GM12878 (cell line): ENCODE measurements around the gene FOLH1. TPM values are rescaled to one million over a fixed set of nuclear protein-coding genes. Genes with fewer than 3 reads are reported as not detected.
"Not testable (repeated sequence)": the region's sequence is repeated elsewhere in the genome, so short reads cannot be mapped to it uniquely, and the experiment has no call there.

ENCODE experiments used
- ATAC-seq: fragments of 200-7000 bp; cut with Tn5 transposase; 3 replicates; pipeline ENCODE4 v1.9.1; 2020; ENCODE audit warnings: mild to moderate bottlenecking, moderate library complexity
- BruUV-seq: library from RNA; stranded (reverse); fragments of 400-500 nt; replicated peaks from 2 replicates; lab custom pipeline; 2021; lab: Mats Ljungman, UMichigan
- CTCF ChIA-PET: fragments of 300-600 bp; sonication (Branson Sonifier 250); formaldehyde crosslinking; extraction: SDS; loops from one replicate; lab custom pipeline; 2021; ENCODE audit warnings: inconsistent platforms; lab: Yijun Ruan, JAX
- POLR2A ChIA-PET: fragments of 350-600 bp; formaldehyde crosslinking; extraction: SDS; loops from one replicate; lab custom pipeline; 2021; ENCODE audit warnings: inconsistent platforms; lab: Charles Lee
- RAD21 ChIA-PET: fragments of 300-600 bp; sonication (Branson Sonifier 250); formaldehyde crosslinking; loops from one replicate; lab custom pipeline; 2023; ENCODE audit warnings: antibody characterized with exemption; ENCODE audit not compliant: unreplicated experiment; lab: Charles Lee
- SMC1A ChIA-PET: fragments of 300-600 bp; sonication (Branson Sonifier 250); formaldehyde crosslinking; loops from one replicate; lab custom pipeline; 2023; ENCODE audit not compliant: unreplicated experiment, uncharacterized antibody; lab: Charles Lee
- DNase-seq: peaks from one replicate; pipeline ENCODE4 v3.0.0-alpha.2; 2011; ENCODE audit warnings: low read depth, low spot score
- FAIRE-seq: peaks from 3 replicates; lab custom pipeline; 2011; peaks lifted over from hg19 to GRCh38; lab: Jason Lieb, UNC
- H2AFZ ChIP-seq: 2 replicates; pipeline ENCODE4 v1.6.0; 2011; ENCODE audit warnings: low read depth, low read length, control low read depth; ENCODE audit not compliant: control insufficient read depth
- H3K27ac ChIP-seq: 2 replicates; pipeline ENCODE4 v1.5.1; 2011; ENCODE audit warnings: control low read depth; ENCODE audit not compliant: control insufficient read depth, insufficient read depth
- H3K27me3 ChIP-seq, 2 experiments: replicated peaks in 1 of 2; 2 replicates each; pipeline versions ENCODE4 v1.6.0 to v1.6.1; 2011; ENCODE audit warnings: low read length in 1 of 2; ENCODE audit not compliant: control insufficient read depth in 2 of 2, insufficient read depth in 2 of 2
- H3K36me3 ChIP-seq, 2 experiments: 2 replicates each; pipeline ENCODE4 v1.5.1; 2011; ENCODE audit warnings: low read length in 1 of 2; ENCODE audit not compliant: control insufficient read depth in 2 of 2, insufficient read depth in 2 of 2
- H3K4me1 ChIP-seq: 2 replicates; pipeline ENCODE4 v1.6.1; 2011; ENCODE audit warnings: mild to moderate bottlenecking, low read length, moderate library complexity, mixed read lengths; ENCODE audit not compliant: control insufficient read depth, insufficient read depth
- H3K4me2 ChIP-seq: 2 replicates; pipeline ENCODE4 v1.6.0; 2011; ENCODE audit warnings: control low read depth; ENCODE audit not compliant: control insufficient read depth, insufficient read depth
- H3K4me3 ChIP-seq: fragments of 200-600 bp; sonication (generic); 2 replicates; pipeline ENCODE4 v1.5.1; 2016
- H3K79me2 ChIP-seq: 2 replicates; pipeline ENCODE4 v1.6.0; 2011; ENCODE audit warnings: low read length; ENCODE audit not compliant: control insufficient read depth, insufficient read depth
- H3K9ac ChIP-seq: 2 replicates; pipeline ENCODE4 v1.8.0; 2011; ENCODE audit warnings: low read length, control low read depth, mixed read lengths; ENCODE audit not compliant: control insufficient read depth, insufficient read depth
- H3K9me3 ChIP-seq: replicated peaks from 3 replicates; pipeline ENCODE4 v1.5.1; 2011; ENCODE audit warnings: mild to moderate bottlenecking, low read length; ENCODE audit not compliant: control insufficient read depth, insufficient read depth
- H4K20me1 ChIP-seq: 2 replicates; pipeline ENCODE4 v1.6.0; 2011; ENCODE audit not compliant: control insufficient read depth, insufficient read depth
- SMC3 ChIP-seq: IDR thresholded peaks from 2 replicates; pipeline ENCODE4 v1.6.1; 2011; ENCODE audit warnings: low read length, improper control_type of control experiment, borderline replicate concordance
- ZBTB4 ChIP-seq: fragments of 450-650 bp; formaldehyde crosslinking; IDR thresholded peaks from 2 replicates; pipeline ENCODE4 v1.4.0; 2022; ENCODE audit warnings: mild to moderate bottlenecking, moderate library complexity
- WGBS: methylation state at CpG from one replicate; pipeline ENCODE4 v1.1.6; 2016; ENCODE audit warnings: low lambda C conversion rate; ENCODE audit not compliant: insufficient replicate concordance, insufficient coverage; ENCODE audit errors: missing lambda C conversion rate; 5-methylcytosine and 5-hydroxymethylcytosine counted together
- in situ Hi-C: fragments of 300-500 bp; cut with MboI; formaldehyde crosslinking; loops from 9 replicates; pipeline ENCODE4 v1.14.3; 2018; ENCODE audit warnings: mixed read lengths
- intact Hi-C: fragments of 100-400 bp; cut with micrococcal nuclease; formaldehyde crosslinking; loops from one replicate; pipeline ENCODE4 v1.14.2; 2022; ENCODE audit not compliant: unreplicated experiment
- polyA plus RNA-seq, 11 experiments: library from polyadenylated mRNA; depleted of rRNA in 4 of 11; unstranded in 6 of 11; stranded (reverse) in 5 of 11; fragments of >200 nt; fragmentation: Nextera tagmentation in 4 of 11; fragmentation: Illumina TruSeq in 1 of 11; extraction: Ambion mirVana in 4 of 11; extraction: Trizol in 1 of 11; gene quantifications; 1 replicate in 1 of 11; 2 replicates in 10 of 11; pipeline versions ENCODE4 v1.2.1 to v1.2.3, GENCODE V29; 2011 to 2016; ENCODE audit warnings: inconsistent platforms in 2 of 11, missing spikeins in 2 of 11, low read depth in 1 of 11
- total RNA-seq, 4 experiments: library from RNA; depleted of rRNA in 3 of 4; stranded (reverse); fragments of >200 nt in 3 of 4; fragmentation: Illumina TruSeq in 1 of 4; extraction: Trizol in 1 of 4; gene quantifications; 2 replicates each; pipeline versions ENCODE4 v1.2.1 to v1.2.3, GENCODE V29; 2013 to 2021

The FOLH1 gene
- total and polyA plus RNA-seq, 10 of the 15 experiments (the other 5 are each of a cell fraction or from before 2014, with no cell fraction given), result not detected

GRCh38 chr11:49221112-49221511, 12.7 kb upstream of the FOLH1 start (continued):
- TF ChIP-seq ZBTB4, result no peak

- Histone ChIP-seq H3K9me3 (no peaks in the 10 kb centered on the region), H3K9ac (no peak overlapping the region), H3K4me2 (no peak overlapping the region), H4K20me1 (no peaks in the 10 kb centered on the region), H3K36me3 (no peaks in the 10 kb centered on the region), H3K4me1 (no peaks in the 10 kb centered on the region), H3K27me3 (no peaks in the 10 kb centered on the region), H3K27ac (no peak overlapping the region), H3K4me3 (no peak overlapping the region), H3K79me2 (no peaks in the 10 kb centered on the region), H2AFZ (no peak overlapping the region)
- DNase-seq (no peak), FAIRE-seq (no peak), ATAC-seq (no peak)
- in situ Hi-C loops, result no loop called here
- CTCF ChIA-PET, result no interaction called here
- RAD21 ChIA-PET, result no interaction called here
- no peak for TF ChIP-seq SMC3
- intact Hi-C loops, result no loop called here
- POLR2A ChIA-PET, result no interaction called here
- no TSS peak for BruUV-seq
- SMC1A ChIA-PET, result interaction anchor here (0.7 kb wide), 1 partner anchor 17 kb away, joined by 3 read pairs; no protein-coding TSS in a partner anchor
- WGBS, result 43% methylated on average over 2 of the region's 2 CpGs
Observed at GRCh38 chr11:49213026-49213560, 4.7 kb upstream of the FOLH1 start.

- H3K9ac ChIP-seq, POLR2A ChIA-PET: not testable (repeated sequence)
Observed at GRCh38 chr11:49206999-49207398, 1.4 kb downstream of the FOLH1 start.

More at GRCh38 chr11:49206999-49207398, 1.4 kb downstream of the FOLH1 start:
- H3K27ac ChIP-seq, SMC1A ChIA-PET, intact Hi-C loops, H3K79me2 ChIP-seq, RAD21 ChIA-PET, H3K36me3 ChIP-seq, H3K9me3 ChIP-seq, DNase-seq, H3K4me2 ChIP-seq, BruUV-seq, H4K20me1 ChIP-seq, H2AFZ ChIP-seq, CTCF ChIA-PET, H3K4me1 ChIP-seq, H3K27me3 ChIP-seq, ATAC-seq, in situ Hi-C loops, H3K4me3 ChIP-seq: not testable (repeated sequence)
- 48% methylated on average over 6 of the region's 6 CpGs for WGBS
- peak; percentile 59 for FAIRE-seq
